Caco-2 (cell line): ENCODE data around the gene ARHGEF40. TPM values are rescaled to one million over a fixed set of nuclear protein-coding genes. Genes with fewer than 3 reads are reported as not detected.

Experiments used
- BruUV-seq: library from RNA; stranded (reverse); fragments of 400-500 nt; replicated peaks from 2 replicates; lab custom pipeline; 2021; lab: Mats Ljungman, UMichigan
- CTCF ChIA-PET: fragments of 300-600 bp; sonication (Branson Sonifier 250); formaldehyde crosslinking; loops from one replicate; lab custom pipeline; 2022; ENCODE audit warnings: antibody characterized with exemption; lab: Charles Lee
- POLR2A ChIA-PET: fragments of 300-600 bp; sonication (Branson Sonifier 250); formaldehyde crosslinking; loops from one replicate; lab custom pipeline; 2022; ENCODE audit warnings: antibody characterized with exemption; lab: Charles Lee
- DNase-seq, 2 experiments: peaks; one replicate each; pipeline versions ENCODE4 v3.0.0 to v3.0.0-alpha.2; 2020 to 2022
- H3K27me3 ChIP-seq: replicated peaks from 2 replicates; pipeline ENCODE4 v1.6.0; 2011; ENCODE audit warnings: low read length; ENCODE audit not compliant: control insufficient read depth, insufficient read depth
- H3K36me3 ChIP-seq: 2 replicates; pipeline ENCODE4 v1.5.1; 2011; ENCODE audit warnings: low read length; ENCODE audit not compliant: control insufficient read depth, insufficient read depth
- H3K4me1 ChIP-seq: fragments of 250-450 bp; sonication (Bioruptor Pico); 2 replicates; pipeline ENCODE4 v1.5.1; 2020; ENCODE audit warnings: mild to moderate bottlenecking
- H3K4me3 ChIP-seq: 2 replicates; pipeline ENCODE4 v1.5.1; 2011; ENCODE audit warnings: low read depth, mild to moderate bottlenecking, control low read depth, low read length
- H3K9me3 ChIP-seq: fragments of 250-450 bp; sonication (Bioruptor Pico); 2 replicates; pipeline ENCODE4 v1.5.1; 2020; ENCODE audit warnings: mild to moderate bottlenecking, moderate library complexity
- H3K27ac Mint-ChIP-seq: one replicate; pipeline ENCODE4 v1.8.0; 2022; ENCODE audit warnings: mixed read lengths; ENCODE audit not compliant: unreplicated experiment
- H3K27me3 Mint-ChIP-seq: one replicate; pipeline ENCODE4 v1.8.0; 2022; ENCODE audit warnings: mixed read lengths; ENCODE audit not compliant: insufficient read depth, unreplicated experiment
- H3K36me3 Mint-ChIP-seq: one replicate; pipeline ENCODE4 v1.8.0; 2022; ENCODE audit warnings: mild to moderate bottlenecking, mixed read lengths; ENCODE audit not compliant: insufficient read depth, unreplicated experiment
- H3K4me1 Mint-ChIP-seq: one replicate; pipeline ENCODE4 v1.8.0; 2022; ENCODE audit warnings: low read depth, mixed read lengths; ENCODE audit not compliant: unreplicated experiment
- H3K4me3 Mint-ChIP-seq: one replicate; pipeline ENCODE4 v1.8.0; 2022; ENCODE audit warnings: mild to moderate bottlenecking, moderate library complexity, mixed read lengths; ENCODE audit not compliant: unreplicated experiment
- H3K9me3 Mint-ChIP-seq: one replicate; pipeline ENCODE4 v1.8.0; 2022; ENCODE audit warnings: mixed read lengths; ENCODE audit not compliant: unreplicated experiment
- intact Hi-C: fragments of 100-400 bp; cut with micrococcal nuclease; formaldehyde crosslinking; loops from one replicate; pipeline ENCODE4 v1.10.0; 2022; ENCODE audit not compliant: unreplicated experiment
- total RNA-seq: library from RNA; stranded (reverse); gene quantifications from 2 replicates; pipeline ENCODE4 v1.2.3, GENCODE V29; 2022
- TF ChIP-seq, protein P1 (sequence below), 2 experiments: fragments of 200-600 bp in 1 of 2; IDR thresholded peaks; 1 replicate in 1 of 2; 2 replicates in 1 of 2; pipeline versions ENCODE4 v1.5.1 to v1.8.0; 2011 to 2022; ENCODE audit warnings: antibody characterized with exemption in 1 of 2, control low read depth in 1 of 2, inconsistent platforms in 1 of 2, low read depth in 1 of 2, low read length in 1 of 2, mild to moderate bottlenecking in 1 of 2, moderate library complexity in 1 of 2; ENCODE audit not compliant: insufficient read depth in 1 of 2, severe bottlenecking in 1 of 2, unreplicated experiment in 1 of 2

Gene ARHGEF40
- total RNA-seq, 1 experiment from 2014 or later: 7.1 TPM

DNA sequence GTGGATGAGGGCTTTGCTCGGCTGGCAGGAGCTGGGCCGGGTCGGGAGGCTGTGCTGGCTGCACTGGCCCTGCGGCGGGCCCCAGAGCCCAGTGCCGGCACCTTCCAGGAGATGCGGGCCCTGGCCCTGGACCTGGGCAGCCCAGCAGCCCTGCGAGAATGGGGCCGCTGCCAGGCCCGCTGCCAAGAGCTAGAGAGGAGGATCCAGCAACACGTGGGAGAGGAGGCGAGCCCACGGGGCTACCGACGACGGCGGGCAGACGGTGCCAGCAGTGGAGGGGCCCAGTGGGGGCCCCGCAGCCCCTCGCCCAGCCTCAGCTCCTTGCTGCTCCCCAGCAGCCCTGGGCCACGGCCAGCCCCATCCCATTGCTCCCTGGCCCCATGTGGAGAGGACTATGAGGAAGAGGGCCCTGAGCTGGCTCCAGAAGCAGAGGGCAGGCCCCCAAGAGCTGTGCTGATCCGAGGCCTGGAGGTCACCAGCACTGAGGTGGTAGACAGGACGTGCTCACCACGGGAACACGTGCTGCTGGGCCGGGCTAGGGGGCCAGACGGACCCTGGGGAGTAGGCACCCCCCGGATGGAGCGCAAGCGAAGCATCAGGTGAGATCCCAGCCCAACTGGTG, 11.5 kb downstream of the ARHGEF40 start:
- Mint-ChIP-seq H3K4me3 (no peak overlapping the region), H3K27ac (no peak overlapping the region)
- CTCF ChIA-PET: no interaction called here

DNA sequence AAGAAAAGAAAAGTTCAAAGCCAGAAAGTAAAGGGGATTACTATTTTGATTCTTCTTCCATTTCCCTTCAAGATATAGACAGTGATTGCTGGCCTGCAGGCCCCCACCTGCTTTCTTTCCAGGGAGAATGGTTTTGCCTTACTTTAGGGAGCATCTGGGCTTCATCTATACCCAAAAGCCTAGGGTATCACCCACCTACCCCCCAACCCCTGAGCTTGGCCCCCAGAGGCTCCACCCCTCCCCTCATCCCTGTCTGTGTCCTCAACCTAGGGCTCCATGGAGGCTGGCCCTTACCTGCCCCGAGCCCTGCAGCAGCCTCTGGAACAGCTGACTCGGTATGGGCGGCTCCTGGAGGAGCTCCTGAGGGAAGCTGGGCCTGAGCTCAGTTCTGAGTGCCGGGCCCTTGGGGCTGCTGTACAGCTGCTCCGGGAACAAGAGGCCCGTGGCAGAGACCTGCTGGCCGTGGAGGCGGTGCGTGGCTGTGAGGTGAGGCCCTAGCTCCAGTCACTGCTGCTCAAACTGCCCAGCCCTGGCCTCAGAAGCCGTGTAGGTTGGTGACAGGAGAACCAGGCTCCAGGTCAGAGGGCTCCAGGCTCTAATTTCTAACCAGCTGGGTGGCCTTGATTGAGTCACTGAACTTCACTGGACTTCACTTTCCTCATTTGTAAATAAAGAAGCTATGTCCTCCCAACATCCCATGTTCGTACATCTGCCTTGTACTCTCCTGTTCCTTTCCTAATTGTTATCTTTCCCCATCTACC, 13.6 kb downstream of the ARHGEF40 start:
- H3K4me1 Mint-ChIP-seq: peaks cover 8% of the 10 kb centered on the region
- POLR2A ChIA-PET: no interaction called here

More for the DNA sequence above, 11.5 kb downstream of the ARHGEF40 start:
- BruUV-seq: no TSS peak
- Mint-ChIP-seq H3K9me3 (no peaks in the 10 kb centered on the region), H3K4me1 (peaks cover 8% of the 10 kb centered on the region), H3K36me3 (peaks cover 5% of the 10 kb centered on the region), H3K27me3 (no peaks in the 10 kb centered on the region)
- Histone ChIP-seq H3K9me3 (no peaks in the 10 kb centered on the region), H3K36me3 (no peaks in the 10 kb centered on the region; the same call in 1 of the 2 replicates), H3K27me3 (no peaks in the 10 kb centered on the region), H3K4me1 (no peaks in the 10 kb centered on the region; the same call in 1 of the 2 replicates), H3K4me3 (no peak overlapping the region)
- TF ChIP-seq, protein P1, sequence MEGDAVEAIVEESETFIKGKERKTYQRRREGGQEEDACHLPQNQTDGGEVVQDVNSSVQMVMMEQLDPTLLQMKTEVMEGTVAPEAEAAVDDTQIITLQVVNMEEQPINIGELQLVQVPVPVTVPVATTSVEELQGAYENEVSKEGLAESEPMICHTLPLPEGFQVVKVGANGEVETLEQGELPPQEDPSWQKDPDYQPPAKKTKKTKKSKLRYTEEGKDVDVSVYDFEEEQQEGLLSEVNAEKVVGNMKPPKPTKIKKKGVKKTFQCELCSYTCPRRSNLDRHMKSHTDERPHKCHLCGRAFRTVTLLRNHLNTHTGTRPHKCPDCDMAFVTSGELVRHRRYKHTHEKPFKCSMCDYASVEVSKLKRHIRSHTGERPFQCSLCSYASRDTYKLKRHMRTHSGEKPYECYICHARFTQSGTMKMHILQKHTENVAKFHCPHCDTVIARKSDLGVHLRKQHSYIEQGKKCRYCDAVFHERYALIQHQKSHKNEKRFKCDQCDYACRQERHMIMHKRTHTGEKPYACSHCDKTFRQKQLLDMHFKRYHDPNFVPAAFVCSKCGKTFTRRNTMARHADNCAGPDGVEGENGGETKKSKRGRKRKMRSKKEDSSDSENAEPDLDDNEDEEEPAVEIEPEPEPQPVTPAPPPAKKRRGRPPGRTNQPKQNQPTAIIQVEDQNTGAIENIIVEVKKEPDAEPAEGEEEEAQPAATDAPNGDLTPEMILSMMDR (IDR thresholded peaks at IDR 0.05; ENCODE audit: insufficient read depth in 1 of 2, low read depth in 1 of 2, low read length in 1 of 2, severe bottlenecking in 1 of 2, unreplicated experiment in 1 of 2): no peak
- POLR2A ChIA-PET: no interaction called here
- intact Hi-C loops: no loop called here
- DNase-seq: no peak

DNA sequence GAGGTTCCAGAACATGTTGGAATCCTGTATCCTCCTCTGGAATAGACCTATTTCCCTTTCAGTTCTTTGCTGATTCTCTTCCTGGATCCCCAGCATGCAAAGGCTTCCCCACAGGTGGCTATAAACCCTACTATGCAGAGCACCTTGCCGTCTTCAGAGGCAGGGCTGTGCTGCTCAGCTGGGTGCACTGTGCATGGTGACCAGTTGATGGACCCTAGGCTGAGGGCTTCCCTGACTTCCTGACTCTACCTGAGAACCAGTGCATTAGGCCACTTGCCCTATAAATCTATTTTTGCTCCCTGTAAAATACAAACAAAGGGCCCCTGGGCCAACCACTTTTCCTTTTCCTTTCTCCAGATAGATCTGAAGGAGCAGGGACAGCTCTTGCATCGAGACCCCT, 14.3 kb downstream of the ARHGEF40 start:
- peaks cover 14% of the 10 kb centered on the region for H3K36me3 Mint-ChIP-seq
- Histone ChIP-seq H3K4me1 (no peaks in the 10 kb centered on the region; the same call in 1 of the 2 replicates), H3K9me3 (no peaks in the 10 kb centered on the region), H3K36me3 (peaks cover 2% of the 10 kb centered on the region; the same call in 1 of the 2 replicates), H3K4me3 (no peak overlapping the region), H3K27me3 (no peaks in the 10 kb centered on the region)
- no peaks in the 10 kb centered on the region for H3K27me3 Mint-ChIP-seq
- intact Hi-C loops: no loop called here
- H3K9me3 Mint-ChIP-seq: no peaks in the 10 kb centered on the region
- no peak for DNase-seq
- TF ChIP-seq, protein P1 (IDR thresholded peaks at IDR 0.05; ENCODE audit: insufficient read depth in 1 of 2, low read depth in 1 of 2, low read length in 1 of 2, severe bottlenecking in 1 of 2, unreplicated experiment in 1 of 2): no peak
- no TSS peak for BruUV-seq
- no peak overlapping the region for H3K4me3 Mint-ChIP-seq
- peaks cover 8% of the 10 kb centered on the region for H3K4me1 Mint-ChIP-seq
- ChIA-PET POLR2A (no interaction called here), CTCF (interaction anchor here (1.7 to 2.1 kb wide), 2 partner anchors 13 to 16 kb away, joined by 6 to 7 read pairs; no protein-coding TSS in a partner anchor)
- H3K27ac Mint-ChIP-seq: no peak overlapping the region

More for the DNA sequence above, 13.6 kb downstream of the ARHGEF40 start:
- no peaks in the 10 kb centered on the region for H3K27me3 ChIP-seq
- TF ChIP-seq, protein P1 (IDR thresholded peaks at IDR 0.05; ENCODE audit: insufficient read depth in 1 of 2, low read depth in 1 of 2, low read length in 1 of 2, severe bottlenecking in 1 of 2, unreplicated experiment in 1 of 2): no peak
- CTCF ChIA-PET: interaction anchor here (1.7 to 2.1 kb wide), 2 partner anchors 12 to 15 kb away, joined by 6 to 7 read pairs; no protein-coding TSS in a partner anchor
- H3K9me3 ChIP-seq: no peaks in the 10 kb centered on the region
- no peaks in the 10 kb centered on the region; the same call in 1 of the 2 replicates for H3K36me3 ChIP-seq
- no TSS peak for BruUV-seq
- intact Hi-C loops: no loop called here
- no peak for DNase-seq
- Mint-ChIP-seq H3K36me3 (peaks cover 7% of the 10 kb centered on the region), H3K4me3 (no peak overlapping the region), H3K27ac (no peak overlapping the region), H3K27me3 (no peaks in the 10 kb centered on the region), H3K9me3 (no peaks in the 10 kb centered on the region)
- no peak overlapping the region for H3K4me3 ChIP-seq
- H3K4me1 ChIP-seq: no peaks in the 10 kb centered on the region; the same call in 1 of the 2 replicates
